HG02571 (cell line): ENCODE data around the gene TRMO.
"Not testable (repeated sequence)": the region's sequence is repeated elsewhere in the genome, so short reads cannot be mapped to it uniquely, and the experiment has no call there.

ENCODE experiments used
- ATAC-seq: cut with Tn5 transposase; IDR thresholded peaks from one replicate; pipeline ENCODE4 v1.9.1; 2021; ENCODE audit warnings: mild to moderate bottlenecking, moderate library complexity; ENCODE audit not compliant: unreplicated experiment

The TRMO gene

GRCh38 chr9:97921959-97922724 is at the start of gene TRMO:
Gene TRMO (minus strand): TSS chr9:97922500. CDS start chr9:97922493, 7 bp downstream.
- ATAC-seq: peak; percentile 86

- no peak for ATAC-seq
Observed at GRCh38 chr9:97970165-97970564, 47.9 kb upstream of the TRMO start.

DNA sequence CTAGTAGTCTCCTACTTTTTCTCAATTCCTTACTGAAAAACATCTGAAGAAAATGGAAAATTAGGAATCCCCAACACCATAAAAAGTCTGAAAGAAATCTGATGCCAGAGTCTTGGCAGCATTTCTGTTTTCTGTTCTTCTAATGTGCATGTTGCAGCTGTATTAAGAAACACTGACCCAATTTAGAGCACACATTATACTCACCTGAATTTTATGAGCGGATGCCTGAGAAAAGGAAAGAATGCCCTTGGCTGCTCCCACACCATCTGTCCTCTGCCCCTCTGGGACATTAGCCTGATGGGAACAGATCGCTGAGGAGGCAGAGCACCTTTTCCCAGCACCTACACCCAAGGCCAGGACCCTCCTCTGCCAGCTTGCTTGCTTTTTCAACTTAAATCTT is 46.7 kb upstream of the TRMO start:
- ATAC-seq: no peak

DNA sequence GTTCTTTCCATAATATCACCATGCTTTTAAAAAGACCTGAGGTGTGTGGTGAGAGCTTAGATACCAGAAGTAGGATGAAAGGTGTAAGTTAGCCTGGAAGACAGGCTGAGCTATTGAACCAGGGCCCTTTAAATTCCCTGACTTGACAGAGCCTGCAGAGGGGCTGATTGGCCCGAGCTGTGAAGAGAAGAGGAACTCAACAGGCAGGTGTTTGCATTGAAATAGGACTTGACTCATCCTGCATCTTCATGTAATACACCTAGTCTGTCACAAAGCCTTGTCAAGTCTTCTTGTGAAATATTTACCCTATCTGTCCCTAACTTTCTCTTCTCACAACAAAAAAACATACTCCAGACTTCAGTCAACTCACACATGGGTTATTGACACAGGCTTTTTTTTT is 44.2 kb upstream of the TRMO start:
- no peak for ATAC-seq

DNA sequence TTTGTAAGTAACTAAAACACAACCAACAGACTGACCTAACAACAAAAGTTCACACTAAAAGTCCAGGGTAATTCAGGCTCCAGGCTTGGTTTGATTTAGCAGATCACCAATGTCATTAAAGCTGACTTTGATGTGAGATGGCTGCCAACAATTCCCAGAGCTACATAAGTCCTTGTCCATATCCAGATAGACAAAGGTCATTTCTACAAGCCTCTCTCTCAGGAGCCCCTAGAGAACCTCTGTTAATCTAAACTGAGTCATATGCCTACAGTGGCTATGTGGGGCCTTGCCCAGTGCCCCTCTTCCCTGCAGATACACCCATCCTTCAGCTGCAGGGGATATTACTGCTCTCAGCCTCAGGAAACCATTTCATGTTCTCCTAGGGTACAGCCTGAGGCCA is 42.6 kb upstream of the TRMO start:
- ATAC-seq: no peak

GRCh38 chr9:97963232-97963631 is 40.9 kb upstream of the TRMO start:
- ATAC-seq: no peak

DNA sequence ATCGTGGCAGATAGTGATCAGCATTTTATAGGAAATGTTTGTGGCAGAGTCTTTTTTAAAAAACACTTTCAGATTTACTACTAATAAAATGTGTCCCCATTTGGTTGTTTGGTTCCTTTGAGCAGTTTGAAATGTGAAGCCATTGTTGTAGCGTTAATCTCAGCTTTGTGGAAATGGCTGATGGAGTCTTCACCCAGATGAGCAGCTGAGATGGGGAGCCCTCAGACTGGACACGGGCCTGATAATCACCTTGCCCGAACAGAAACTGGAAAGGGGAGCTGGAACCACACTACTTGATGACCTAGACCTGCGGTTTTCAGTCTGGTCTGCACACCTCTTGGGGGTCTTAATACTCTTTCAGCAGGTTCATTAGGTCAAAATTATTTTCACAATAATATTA is 40.3 kb upstream of the TRMO start:
- no peak for ATAC-seq

DNA sequence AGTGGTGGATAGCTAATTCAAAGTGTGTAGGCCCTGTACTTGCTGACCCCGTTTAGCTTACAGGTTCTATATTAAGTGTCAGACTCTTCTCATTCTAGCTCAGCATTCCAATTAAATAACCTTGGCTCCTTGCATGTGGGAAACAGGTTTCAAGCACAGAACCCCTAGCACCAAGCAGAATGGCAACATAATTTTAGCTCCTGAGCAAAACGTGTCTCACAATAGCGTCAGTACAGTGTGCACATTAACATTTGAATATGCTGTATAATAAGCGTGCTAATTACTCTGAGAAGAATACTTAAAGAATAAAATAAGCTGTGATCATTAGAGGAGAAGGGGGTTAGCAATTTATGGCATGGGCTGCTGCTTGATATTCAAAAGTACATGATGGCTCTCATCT is 39.8 kb upstream of the TRMO start:
- no peak for ATAC-seq

GRCh38 chr9:97961361-97961760 is 39.1 kb upstream of the TRMO start:
- ATAC-seq: no peak

- not testable (repeated sequence) for ATAC-seq
Observed at GRCh38 chr9:97960678-97961328, 38.5 kb upstream of the TRMO start.

- no peak for ATAC-seq
Observed at GRCh38 chr9:97959585-97959984, 37.3 kb upstream of the TRMO start.

DNA sequence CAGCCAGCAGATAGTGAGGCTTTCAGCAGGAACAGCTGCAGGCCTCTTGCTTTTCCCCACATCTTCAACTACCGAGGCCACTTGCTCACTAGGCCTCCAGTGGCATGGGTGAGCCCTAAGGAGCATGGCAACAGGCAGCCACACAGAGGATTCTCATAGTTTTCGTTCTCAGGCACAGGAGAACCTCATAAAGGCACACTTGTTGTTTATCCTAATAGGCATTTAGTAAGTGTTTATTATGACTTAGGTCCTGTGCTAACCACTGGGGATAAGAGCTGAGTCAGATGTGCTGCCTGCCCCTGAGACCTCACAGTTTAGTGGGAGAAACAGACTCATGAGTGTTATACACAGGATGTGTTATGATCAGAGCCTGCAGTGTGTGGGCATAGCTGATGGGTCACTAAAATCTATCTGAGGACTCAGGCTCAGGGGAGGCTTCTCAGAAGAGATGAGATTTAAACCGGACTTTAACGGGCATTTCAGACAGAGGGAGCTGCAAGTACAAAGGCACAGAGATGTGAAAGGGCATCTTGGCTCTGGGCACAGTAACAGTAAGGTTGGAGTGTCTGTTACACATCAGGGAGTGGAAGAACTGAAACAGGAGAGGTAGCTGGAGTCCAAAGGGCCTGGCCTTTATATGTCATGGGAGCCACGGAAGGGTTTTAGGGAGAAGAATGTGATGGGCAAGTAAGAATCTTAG is 36.7 kb upstream of the TRMO start:
- ATAC-seq: no peak

- ATAC-seq: no peak
Observed at GRCh38 chr9:97956331-97956730, 34.0 kb upstream of the TRMO start.

DNA sequence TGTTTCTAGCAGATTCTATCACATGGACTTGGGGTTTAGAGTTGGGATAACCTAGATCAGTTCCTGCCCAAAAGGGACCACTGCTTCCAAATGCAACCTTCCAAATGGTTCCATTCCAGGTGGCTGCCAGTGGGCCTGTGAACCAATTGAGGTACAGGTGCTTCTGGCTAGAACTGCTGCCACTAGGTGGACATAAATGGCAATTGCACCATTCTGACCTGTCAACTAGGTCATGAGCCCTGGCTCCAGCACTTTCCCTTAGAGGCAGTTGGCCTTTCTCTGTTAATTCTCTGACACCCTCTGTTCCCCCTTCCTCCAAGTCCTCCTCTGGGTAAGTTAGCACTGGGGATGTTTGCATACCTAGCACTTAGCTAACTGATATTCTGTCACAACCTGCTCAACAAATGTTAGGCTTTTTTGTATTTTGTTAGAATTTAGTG is 32.3 kb upstream of the TRMO start:
- peak; percentile 87 for ATAC-seq

- ATAC-seq: not testable (repeated sequence)
Observed at GRCh38 chr9:97950873-97951272, 28.6 kb upstream of the TRMO start.

- not testable (repeated sequence) for ATAC-seq
Observed at GRCh38 chr9:97947094-97947493, 24.8 kb upstream of the TRMO start.

- ATAC-seq: not testable (repeated sequence)
Observed at GRCh38 chr9:97945470-97945869, 23.2 kb upstream of the TRMO start.

DNA sequence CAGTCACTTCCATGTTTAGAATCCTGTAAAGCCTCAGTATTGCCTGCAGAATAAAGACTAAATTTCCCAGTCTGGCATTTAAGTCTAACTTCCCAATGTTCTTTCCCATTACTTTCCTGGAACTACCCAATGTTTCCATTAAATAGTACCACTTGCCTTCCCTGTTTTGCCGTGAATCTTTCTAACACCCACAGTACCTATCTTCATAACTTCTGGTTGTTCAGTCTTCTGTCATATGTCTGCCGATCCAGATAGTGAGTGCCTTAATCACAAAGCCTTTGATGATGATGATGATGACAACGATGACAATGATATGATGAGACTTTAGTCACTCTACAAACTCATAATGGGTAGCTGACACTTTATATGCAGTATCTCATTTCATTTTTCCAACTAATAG is 22.3 kb upstream of the TRMO start:
- ATAC-seq: no peak

- no peak for ATAC-seq
Observed at GRCh38 chr9:97943308-97943855, 21.1 kb upstream of the TRMO start.

DNA sequence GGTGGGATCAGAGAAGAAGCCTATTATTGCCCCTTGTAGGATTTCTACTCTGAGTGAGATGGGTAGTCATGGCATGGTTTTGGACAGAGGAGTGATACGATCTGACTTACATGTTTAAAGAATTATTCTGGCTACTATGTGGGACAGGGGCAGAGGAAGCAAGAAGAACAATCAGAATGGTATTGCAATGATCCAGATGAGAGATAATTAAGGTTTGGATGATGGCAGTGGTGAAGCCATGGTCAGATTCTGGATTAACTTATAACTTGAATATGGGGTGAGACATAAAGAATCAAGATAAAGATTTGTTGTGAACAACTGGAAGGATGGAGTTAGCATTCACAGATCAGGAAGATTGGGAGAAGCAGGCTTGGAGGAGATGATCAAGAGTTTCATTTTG is 19.0 kb upstream of the TRMO start:
- ATAC-seq: no peak

GRCh38 chr9:97940741-97941140 is 18.4 kb upstream of the TRMO start:
- no peak for ATAC-seq

DNA sequence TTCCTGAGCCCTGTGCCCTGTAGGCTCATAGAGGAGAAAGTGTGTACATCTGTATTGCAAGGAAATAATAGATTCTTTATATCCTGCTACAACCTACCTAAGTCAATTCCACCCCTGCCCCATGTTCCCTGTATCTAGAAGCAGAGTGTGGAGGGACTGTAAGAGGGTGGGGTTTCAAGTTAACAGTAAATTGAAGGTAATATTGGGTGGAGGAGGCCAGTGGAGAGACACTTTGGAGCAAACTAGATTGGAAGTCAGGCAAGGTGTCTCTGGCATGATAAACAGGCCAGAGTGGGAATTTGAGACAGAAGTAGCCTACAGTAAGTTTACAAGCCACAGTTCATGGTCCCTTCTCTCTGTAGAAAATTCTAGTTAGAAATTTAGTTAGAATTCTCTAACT is 17.9 kb upstream of the TRMO start:
- ATAC-seq: no peak
